Activated CD8-positive, alpha-beta memory T cell treated with anti-CD3 and anti-CD28 coated beads for 36 hours (primary cell): ENCODE results near the gene NELFA. TPM values are rescaled to one million over a fixed set of nuclear protein-coding genes. Genes with fewer than 3 reads are reported as not detected.
"Not testable (repeated sequence)": the region's sequence is repeated elsewhere in the genome, so short reads cannot be mapped to it uniquely, and the experiment has no call there.

Source experiments
- CTCF ChIA-PET: fragments of 350-600 bp; sonication (Branson Sonifier 250); formaldehyde crosslinking; loops from one replicate; lab custom pipeline; 2021; ENCODE audit warnings: antibody characterized with exemption; lab: Charles Lee
- POLR2A ChIA-PET: fragments of 350-600 bp; sonication (Branson Sonifier 250); formaldehyde crosslinking; loops from one replicate; lab custom pipeline; 2021; ENCODE audit warnings: antibody characterized with exemption; lab: Charles Lee
- total RNA-seq, 2 experiments: library from RNA; stranded (reverse); gene quantifications; one replicate each; pipeline ENCODE4 v1.2.3, GENCODE V29; 2021

The NELFA gene
- total RNA-seq, 2 experiments from 2014 or later, result 43.4 to 50.5 TPM

- POLR2A ChIA-PET, result no interaction called here
- CTCF ChIA-PET, result interaction anchor here (0.6 kb wide), 1 partner anchor 579 kb away, joined by 3 read pairs; no protein-coding TSS in a partner anchor
These were observed 32.7 kb upstream of the NELFA start for GRCh38 chr4:2041239-2042130.

GRCh38 chr4:2040391-2041238 lies 31.8 kb upstream of the NELFA start:
- CTCF ChIA-PET, result no interaction called here
- POLR2A ChIA-PET, result no interaction called here

- ChIA-PET CTCF (no interaction called here), POLR2A (no interaction called here)
These were observed 28.1 kb upstream of the NELFA start for GRCh38 chr4:2036866-2037265.

GRCh38 chr4:2036327-2036726 lies 27.6 kb upstream of the NELFA start:
- POLR2A ChIA-PET, result no interaction called here
- CTCF ChIA-PET, result no interaction called here

GRCh38 chr4:2031161-2031560 lies 22.4 kb upstream of the NELFA start:
- POLR2A ChIA-PET, CTCF ChIA-PET: not testable (repeated sequence)

GRCh38 chr4:2027120-2027519 lies 18.3 kb upstream of the NELFA start:
- POLR2A ChIA-PET, CTCF ChIA-PET: not testable (repeated sequence)

GRCh38 chr4:2025817-2026216 lies 17.0 kb upstream of the NELFA start:
- ChIA-PET POLR2A (no interaction called here), CTCF (no interaction called here)

- POLR2A ChIA-PET, result no interaction called here
These were observed 15.9 kb upstream of the NELFA start for GRCh38 chr4:2024683-2025082.

GRCh38 chr4:2021358-2022018 lies 12.7 kb upstream of the NELFA start:
- POLR2A ChIA-PET, CTCF ChIA-PET: not testable (repeated sequence)

More at GRCh38 chr4:2024683-2025082, 15.9 kb upstream of the NELFA start:
- CTCF ChIA-PET, result no interaction called here

- ChIA-PET POLR2A (no interaction called here), CTCF (interaction anchor here (1.1 kb wide), 1 partner anchor 116 kb away, joined by 3 read pairs; no protein-coding TSS in a partner anchor)
These were observed 6.2 kb upstream of the NELFA start for GRCh38 chr4:2015008-2015407.

- ChIA-PET POLR2A (interaction anchor here (0.6 kb wide), 1 partner anchor 341 kb away, joined by 3 read pairs; no protein-coding TSS in a partner anchor), CTCF (no interaction called here)
These were observed 2.8 kb upstream of the NELFA start for GRCh38 chr4:2011583-2011982.

GRCh38 chr4:2009651-2010233 lies 968 bp upstream of the NELFA start:
- ChIA-PET POLR2A (interaction anchor here (0.6 to 0.8 kb wide), 3 partner anchors 13 to 459 kb away, joined by 3 to 4 read pairs (median 4); partner anchors contain the start of gene RNF4), CTCF (interaction anchor here (0.6 to 1.5 kb wide), 5 partner anchors 16 to 403 kb away, joined by 3 to 4 read pairs (median 3); no protein-coding TSS in a partner anchor)

- CTCF ChIA-PET, result no interaction called here
- POLR2A ChIA-PET, result interaction anchor here (0.7 kb wide), 1 partner anchor 125 kb away, joined by 3 read pairs; no protein-coding TSS in a partner anchor
These were observed 178 bp downstream of the NELFA start for GRCh38 chr4:2008671-2008920.

GRCh38 chr4:2007804-2008670 lies 737 bp downstream of the NELFA start:
- ChIA-PET CTCF (no interaction called here), POLR2A (interaction anchor here (0.7 kb wide), 1 partner anchor 125 kb away, joined by 3 read pairs; no protein-coding TSS in a partner anchor)

- ChIA-PET CTCF (no interaction called here), POLR2A (no interaction called here)
These were observed 1.7 kb downstream of the NELFA start for GRCh38 chr4:2006956-2007653.

GRCh38 chr4:2006367-2006766 lies 2.4 kb downstream of the NELFA start:
- CTCF ChIA-PET, result no interaction called here
- POLR2A ChIA-PET, result no interaction called here

- POLR2A ChIA-PET, result interaction anchor here (0.6 kb wide), 1 partner anchor 148 kb away, joined by 3 read pairs; no protein-coding TSS in a partner anchor
- CTCF ChIA-PET, result not testable (repeated sequence)
These were observed 5.4 kb downstream of the NELFA start for GRCh38 chr4:2003361-2003760.

GRCh38 chr4:1999308-1999707 lies 9.5 kb downstream of the NELFA start:
- POLR2A ChIA-PET, CTCF ChIA-PET: not testable (repeated sequence)
